Hepatocyte (in vitro differentiated cells): Measurements from ENCODE around the gene RASEF. TPM values are rescaled to one million over a fixed set of nuclear protein-coding genes. Genes with fewer than 3 reads are reported as not detected.

Source experiments
- DNase-seq: peaks from one replicate; pipeline ENCODE4 v3.0.0-alpha.2; 2016; ENCODE audit warnings: low spot score
- H2AFZ ChIP-seq: fragments of 200-600 bp; sonication (generic); 2 replicates; pipeline ENCODE4 v1.6.0; 2016; ENCODE audit warnings: antibody characterized with exemption, mild to moderate bottlenecking
- H3K27ac ChIP-seq: fragments of 200-600 bp; sonication (generic); 2 replicates; pipeline ENCODE4 v1.5.1; 2016; ENCODE audit warnings: mild to moderate bottlenecking
- H3K27me3 ChIP-seq: fragments of 200-600 bp; sonication (generic); 2 replicates; pipeline ENCODE4 v1.6.1; 2016
- H3K36me3 ChIP-seq: fragments of 200-600 bp; sonication (generic); replicated peaks from 2 replicates; pipeline ENCODE4 v1.5.1; 2016; ENCODE audit warnings: low read depth; ENCODE audit not compliant: insufficient read depth
- H3K4me1 ChIP-seq: fragments of 200-600 bp; sonication (generic); 2 replicates; pipeline ENCODE4 v1.5.1; 2016; ENCODE audit warnings: mild to moderate bottlenecking, moderate library complexity; ENCODE audit not compliant: insufficient read depth
- H3K4me2 ChIP-seq: fragments of 200-600 bp; sonication (generic); 2 replicates; pipeline ENCODE4 v1.6.0; 2016
- H3K4me3 ChIP-seq: fragments of 200-600 bp; sonication (generic); 2 replicates; pipeline ENCODE4 v1.5.1; 2016; ENCODE audit warnings: mild to moderate bottlenecking
- H3K79me2 ChIP-seq: fragments of 200-600 bp; sonication (generic); 2 replicates; pipeline ENCODE4 v1.6.0; 2017; ENCODE audit warnings: mild to moderate bottlenecking
- H3K9me2 ChIP-seq: fragments of 200-600 bp; sonication (generic); replicated peaks from 2 replicates; pipeline ENCODE4 v1.6.0; 2017; ENCODE audit warnings: mild to moderate bottlenecking; ENCODE audit not compliant: insufficient read depth
- H3K9me3 ChIP-seq: fragments of 200-600 bp; sonication (generic); 2 replicates; pipeline ENCODE4 v1.5.1; 2016; ENCODE audit warnings: low read depth, mild to moderate bottlenecking
- H4K20me1 ChIP-seq: fragments of 200-600 bp; sonication (generic); 2 replicates; pipeline ENCODE4 v1.6.0; 2016; ENCODE audit warnings: mild to moderate bottlenecking; ENCODE audit not compliant: insufficient read depth, poor library complexity, severe bottlenecking
- CTCF ChIP-seq: fragments of 200-600 bp; sonication (generic); IDR thresholded peaks from 2 replicates; pipeline ENCODE4 v1.5.1; 2016; ENCODE audit warnings: antibody characterized with exemption, mild to moderate bottlenecking; ENCODE audit not compliant: poor library complexity
- EZH2 ChIP-seq: fragments of 200-600 bp; sonication (generic); IDR thresholded peaks from 2 replicates; pipeline ENCODE4 v1.6.1; 2016; ENCODE audit warnings: antibody characterized with exemption, mild to moderate bottlenecking, borderline replicate concordance
- EZH2phosphoT487 ChIP-seq: fragments of 200-600 bp; sonication (generic); IDR thresholded peaks from one replicate; pipeline ENCODE4 v1.6.1; 2018; ENCODE audit warnings: antibody characterized with exemption, mild to moderate bottlenecking, low read depth, moderate library complexity; ENCODE audit not compliant: unreplicated experiment, severe bottlenecking
- WGBS: methylation state at CpG from one replicate; pipeline ENCODE4 v1.1.6; 2016; ENCODE audit warnings: low lambda C conversion rate; ENCODE audit errors: missing lambda C conversion rate; 5-methylcytosine and 5-hydroxymethylcytosine counted together
- polyA plus RNA-seq: library from polyadenylated mRNA; unstranded; fragments of >200 nt; fragmentation: Nextera tagmentation; extraction: Ambion mirVana; gene quantifications from 2 replicates; pipeline ENCODE4 v1.2.1, GENCODE V29; 2016
- total RNA-seq: library from RNA; depleted of rRNA; stranded (reverse); fragments of >200 nt; gene quantifications from 2 replicates; pipeline ENCODE4 v1.2.3, GENCODE V29; 2014

Gene RASEF
- total and polyA plus RNA-seq, 2 experiments from 2014 or later: 11.1 to 18.9 TPM

DNA sequence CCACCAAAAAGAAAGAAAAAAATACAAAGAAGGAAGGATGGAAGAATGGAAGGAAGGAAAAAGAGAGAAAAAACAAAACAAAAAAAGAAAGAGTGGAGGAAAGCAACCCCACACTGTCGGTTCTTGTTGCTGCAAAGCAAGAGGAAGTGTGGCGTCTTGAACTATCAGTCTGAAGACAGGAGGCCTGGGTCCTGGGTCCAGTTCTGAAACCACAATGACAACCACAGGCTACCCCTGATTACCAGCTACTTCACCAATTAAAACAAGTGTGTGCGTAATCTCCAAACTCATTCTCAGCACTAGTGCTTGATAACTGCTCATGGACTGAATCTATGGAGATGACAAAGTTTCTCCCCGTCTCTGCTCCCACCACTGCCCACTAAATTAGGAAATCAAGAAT lies 93.7 kb downstream of the RASEF start:
- DNase-seq: no peak
- H2AFZ ChIP-seq: no peak overlapping the region
- H3K27me3 ChIP-seq: no peaks in the 10 kb centered on the region
- TF ChIP-seq EZH2phosphoT487 (no peak), EZH2 (no peak), CTCF (no peak)
- H3K36me3 ChIP-seq: no peaks in the 10 kb centered on the region
- peaks cover 3% of the 10 kb centered on the region for H3K9me3 ChIP-seq
- H3K9me2 ChIP-seq: no peaks in the 10 kb centered on the region
- WGBS: 98% methylated on average over 4 of the region's 4 CpGs
- H3K27ac ChIP-seq: no peak overlapping the region
- H3K79me2 ChIP-seq: no peaks in the 10 kb centered on the region
- H4K20me1 ChIP-seq: no peaks in the 10 kb centered on the region
- H3K4me1 ChIP-seq: no peaks in the 10 kb centered on the region
- no peak overlapping the region for H3K4me3 ChIP-seq
- no peak overlapping the region for H3K4me2 ChIP-seq

DNA sequence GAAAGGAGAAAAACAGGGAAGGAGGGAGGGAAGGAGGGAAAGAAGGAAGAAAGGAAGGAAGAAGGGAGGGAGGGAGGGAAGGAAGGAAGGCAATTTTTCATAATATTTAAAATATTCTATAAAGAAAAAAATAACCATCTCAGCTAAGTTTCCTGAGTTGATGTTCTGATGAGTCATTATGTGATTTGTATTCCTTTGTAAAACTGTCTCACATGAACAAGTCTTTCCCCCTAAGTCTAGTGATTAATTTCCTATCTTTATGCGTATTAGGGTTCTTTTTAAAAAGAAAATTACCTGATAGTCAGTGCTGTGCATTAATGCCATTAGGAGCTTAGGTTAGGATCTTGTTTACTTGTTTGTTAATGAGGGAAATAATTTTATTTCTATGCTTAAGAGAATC lies 94.1 kb downstream of the RASEF start:
- no peak overlapping the region for H2AFZ ChIP-seq
- no peak overlapping the region for H3K4me3 ChIP-seq
- no peak for TF ChIP-seq EZH2phosphoT487
- TF ChIP-seq EZH2: no peak
- no peak for TF ChIP-seq CTCF
- H3K27ac ChIP-seq: no peak overlapping the region
- no peak for DNase-seq
- WGBS: 90% methylated on average over 1 of the region's 1 CpG
- no peaks in the 10 kb centered on the region for H3K4me1 ChIP-seq
- H3K9me2 ChIP-seq: no peaks in the 10 kb centered on the region
- H3K9me3 ChIP-seq: peaks cover 3% of the 10 kb centered on the region
- no peak overlapping the region for H3K4me2 ChIP-seq
- H3K27me3 ChIP-seq: no peaks in the 10 kb centered on the region
- H4K20me1 ChIP-seq: no peaks in the 10 kb centered on the region
- no peaks in the 10 kb centered on the region for H3K36me3 ChIP-seq
- H3K79me2 ChIP-seq: no peaks in the 10 kb centered on the region

DNA sequence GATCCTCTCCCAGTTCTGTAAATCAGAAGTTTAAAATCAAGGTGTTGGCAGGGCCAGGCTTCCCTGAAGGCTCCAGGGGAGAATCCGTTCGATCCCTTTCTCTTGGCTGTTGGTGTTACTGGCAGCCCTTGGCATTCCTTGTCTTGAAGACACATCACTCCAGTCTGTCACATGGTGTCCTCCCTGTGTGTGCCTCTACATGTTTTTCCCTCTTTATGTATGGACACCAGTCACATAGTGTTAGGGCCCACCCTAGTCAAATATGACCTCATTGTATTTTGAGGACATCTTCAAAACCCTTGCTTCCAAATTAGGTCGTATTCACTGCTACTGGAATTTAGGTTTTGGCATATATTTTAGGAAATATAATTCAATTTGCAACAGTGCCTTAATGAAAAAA lies 94.6 kb downstream of the RASEF start:
- DNase-seq: no peak
- WGBS: 91% methylated on average over 3 of the region's 3 CpGs

More for the DNA sequence above, 94.6 kb downstream of the RASEF start:
- Histone ChIP-seq H3K4me2 (no peak overlapping the region), H3K27ac (no peak overlapping the region), H3K79me2 (no peaks in the 10 kb centered on the region), H2AFZ (no peak overlapping the region), H3K36me3 (no peaks in the 10 kb centered on the region), H3K27me3 (no peaks in the 10 kb centered on the region), H3K4me3 (no peak overlapping the region), H4K20me1 (no peaks in the 10 kb centered on the region), H3K9me2 (no peaks in the 10 kb centered on the region), H3K4me1 (no peaks in the 10 kb centered on the region), H3K9me3 (peaks cover 3% of the 10 kb centered on the region)
- TF ChIP-seq EZH2phosphoT487 (no peak), CTCF (no peak), EZH2 (no peak)
